Right atrium auricular region (tissue), 2 donors: ENCODE data around the gene CARD19. TPM values are rescaled to one million over a fixed set of nuclear protein-coding genes. Genes with fewer than 3 reads are reported as not detected.

Source experiments
- DNase-seq: peaks from one replicate; pipeline ENCODE4 v3.0.0-alpha.2; 2019; ENCODE audit warnings: low spot score
- H3K27ac ChIP-seq, 2 donors: fragments of 200-600 bp; sonication (generic); 1 replicate in 1 of 2; 2 replicates in 1 of 2; pipeline ENCODE4 v1.5.1; 2016 to 2019
- H3K27me3 ChIP-seq, 2 donors: fragments of 200-600 bp; sonication (generic); one replicate each; pipeline versions ENCODE4 v1.5.1 to v1.6.0; 2017 to 2019
- H3K36me3 ChIP-seq: fragments of 200-600 bp; sonication (generic); one replicate; pipeline ENCODE4 v1.5.1; 2016
- H3K4me1 ChIP-seq, 2 donors: fragments of 200-600 bp; sonication (generic); one replicate each; pipeline versions ENCODE4 v1.5.1 to v1.6.0; 2017 to 2019
- H3K4me3 ChIP-seq, 2 donors: fragments of 200-600 bp; sonication (generic); 1 replicate in 1 of 2; 2 replicates in 1 of 2; pipeline ENCODE4 v1.5.1; 2017 to 2019; ENCODE audit warnings: mild to moderate bottlenecking in 1 of 2, moderate library complexity in 1 of 2
- H3K9me3 ChIP-seq, 2 donors: fragments of 200-600 bp; sonication (generic); one replicate each; pipeline ENCODE4 v1.5.1; 2019
- total RNA-seq, 2 donors: library from RNA; depleted of rRNA; stranded (reverse); fragments of >200 nt; gene quantifications; one replicate each; pipeline ENCODE4 v1.1.0, GENCODE V29; 2016
- TF ChIP-seq, protein P1 (sequence below), 2 donors: fragments of 200-600 bp; sonication (generic); IDR thresholded peaks; one replicate each; pipeline ENCODE4 v1.5.1; 2019; ENCODE audit warnings: antibody characterized with exemption in 2 of 2

Gene CARD19
- total RNA-seq, 2 donors from 2014 or later, result 21.2 to 46.8 TPM

DNA sequence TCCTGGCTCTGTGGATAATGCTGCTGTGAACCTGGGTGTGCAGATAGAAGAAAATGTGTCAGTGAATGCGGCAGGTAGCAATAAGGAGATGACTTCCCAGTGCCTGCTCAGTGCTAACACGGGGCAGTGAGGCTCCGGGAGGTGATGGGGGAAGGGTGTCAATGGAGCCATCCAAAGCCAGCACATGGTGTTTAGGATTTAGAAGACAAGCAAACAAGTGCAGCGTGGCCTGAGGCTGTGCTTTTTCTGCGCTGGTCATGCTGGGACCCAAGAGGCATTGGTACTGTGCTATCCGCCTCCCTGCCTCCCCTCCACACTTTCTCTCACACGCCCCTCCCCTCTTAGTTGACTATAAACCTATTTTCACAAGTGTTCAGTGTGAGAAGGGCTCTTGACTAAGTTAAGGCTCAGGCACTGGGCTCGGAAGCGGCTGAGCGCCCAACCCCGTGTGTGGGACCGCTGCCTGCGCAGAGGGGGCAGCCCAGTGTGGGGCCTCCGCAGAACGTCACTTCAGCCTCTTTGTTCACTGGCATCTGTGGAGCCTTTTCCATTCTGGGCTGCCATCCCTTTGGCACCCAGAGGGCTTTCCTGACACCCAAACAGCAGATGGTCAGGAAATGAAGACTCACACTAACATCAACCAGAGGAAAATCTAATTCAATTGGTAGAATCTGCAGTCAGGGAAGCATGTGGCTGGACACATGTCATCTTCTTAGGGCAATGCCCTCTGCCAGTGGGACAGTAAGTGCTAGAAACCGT is 59.9 kb downstream of the CARD19 start:
- Histone ChIP-seq H3K9me3 (no peaks in the 10 kb centered on the region), H3K4me3 (no peak overlapping the region), H3K4me1 (peaks cover 0 to 13% of the 10 kb centered on the region in 2 donors), H3K27me3 (no peaks in the 10 kb centered on the region), H3K36me3 (no peaks in the 10 kb centered on the region), H3K27ac (no peak overlapping the region)
- no peak for DNase-seq
- TF ChIP-seq, protein P1, sequence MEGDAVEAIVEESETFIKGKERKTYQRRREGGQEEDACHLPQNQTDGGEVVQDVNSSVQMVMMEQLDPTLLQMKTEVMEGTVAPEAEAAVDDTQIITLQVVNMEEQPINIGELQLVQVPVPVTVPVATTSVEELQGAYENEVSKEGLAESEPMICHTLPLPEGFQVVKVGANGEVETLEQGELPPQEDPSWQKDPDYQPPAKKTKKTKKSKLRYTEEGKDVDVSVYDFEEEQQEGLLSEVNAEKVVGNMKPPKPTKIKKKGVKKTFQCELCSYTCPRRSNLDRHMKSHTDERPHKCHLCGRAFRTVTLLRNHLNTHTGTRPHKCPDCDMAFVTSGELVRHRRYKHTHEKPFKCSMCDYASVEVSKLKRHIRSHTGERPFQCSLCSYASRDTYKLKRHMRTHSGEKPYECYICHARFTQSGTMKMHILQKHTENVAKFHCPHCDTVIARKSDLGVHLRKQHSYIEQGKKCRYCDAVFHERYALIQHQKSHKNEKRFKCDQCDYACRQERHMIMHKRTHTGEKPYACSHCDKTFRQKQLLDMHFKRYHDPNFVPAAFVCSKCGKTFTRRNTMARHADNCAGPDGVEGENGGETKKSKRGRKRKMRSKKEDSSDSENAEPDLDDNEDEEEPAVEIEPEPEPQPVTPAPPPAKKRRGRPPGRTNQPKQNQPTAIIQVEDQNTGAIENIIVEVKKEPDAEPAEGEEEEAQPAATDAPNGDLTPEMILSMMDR (IDR thresholded peaks at IDR 0.05), result no peak

DNA sequence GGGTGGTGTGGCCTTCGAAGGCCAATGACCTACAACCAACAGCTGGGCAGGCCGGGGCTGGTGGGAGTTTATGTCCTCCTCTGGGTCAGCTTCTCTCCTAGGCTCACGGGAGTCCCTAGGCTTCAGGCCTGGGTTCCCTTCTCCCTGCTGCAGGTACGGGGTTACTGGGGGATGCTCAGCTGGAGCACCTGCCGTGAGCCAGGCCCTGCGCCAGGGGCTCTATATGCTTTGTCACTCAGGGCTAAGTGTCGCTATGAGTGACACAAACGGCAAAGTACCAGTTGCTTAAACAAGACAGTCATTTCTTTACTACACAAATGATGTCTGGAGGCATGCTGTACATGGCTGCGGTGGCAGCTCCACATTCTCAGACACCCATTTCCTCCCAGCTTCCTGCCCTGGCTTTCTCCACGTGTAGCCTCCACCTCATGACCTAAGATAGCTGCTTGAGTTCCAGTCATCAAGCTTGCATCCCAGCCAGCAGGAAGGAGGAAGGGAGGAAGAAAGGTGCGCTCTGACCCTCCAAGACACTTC is 60.5 kb downstream of the CARD19 start:
- no peak for DNase-seq
- Histone ChIP-seq H3K4me1 (peaks cover 0 to 20% of the 10 kb centered on the region in 2 donors), H3K4me3 (no peak overlapping the region), H3K27ac (no peak overlapping the region), H3K27me3 (no peaks in the 10 kb centered on the region), H3K36me3 (no peaks in the 10 kb centered on the region), H3K9me3 (no peaks in the 10 kb centered on the region)
- TF ChIP-seq, protein P1 (IDR thresholded peaks at IDR 0.05), result no peak

DNA sequence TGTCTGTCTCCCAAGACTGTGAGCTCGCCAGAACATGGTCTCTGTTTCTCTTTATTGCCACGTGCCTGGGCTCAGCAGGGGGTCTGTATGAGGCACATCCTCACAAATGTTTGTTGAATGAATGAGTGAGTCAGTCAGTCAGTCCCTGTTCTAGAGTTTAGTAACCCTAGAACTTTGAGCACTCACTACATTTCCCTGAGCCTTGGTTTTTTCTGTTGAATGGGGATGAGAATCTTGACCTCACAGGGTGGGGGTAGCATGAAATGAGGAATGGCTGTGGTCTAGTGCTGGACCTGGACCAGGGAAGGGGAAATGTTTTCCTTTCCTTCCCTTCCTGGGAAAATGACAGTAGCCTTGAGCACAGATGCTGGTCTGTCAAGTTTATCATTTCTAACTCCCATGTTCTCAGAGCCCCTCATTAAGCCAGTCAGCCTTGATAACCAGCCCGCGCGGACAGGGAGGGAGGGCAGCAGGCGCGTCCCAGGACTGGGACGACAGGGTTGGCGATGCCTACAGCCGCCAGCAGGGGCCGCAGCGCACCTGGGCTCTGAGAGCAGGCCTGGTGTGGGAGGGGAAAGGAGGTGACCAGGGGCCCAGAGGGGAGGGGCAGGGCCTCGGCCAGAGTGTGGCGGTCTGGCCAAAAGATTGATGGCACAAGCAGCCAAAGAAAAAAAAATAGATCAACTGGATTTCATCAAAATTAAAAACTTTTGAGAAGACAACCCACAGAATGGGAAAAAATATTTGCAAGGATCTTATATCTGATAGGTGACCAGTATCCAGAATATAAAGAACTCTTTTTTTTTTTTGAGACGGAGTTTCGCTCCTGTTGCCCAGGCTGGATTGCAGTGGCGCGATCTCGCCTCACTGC is 63.8 kb downstream of the CARD19 start:
- DNase-seq, result peak; percentile 82
- H3K27ac ChIP-seq, result no peak overlapping the region
- H3K36me3 ChIP-seq, result no peaks in the 10 kb centered on the region
- peaks cover 0 to 32% of the 10 kb centered on the region in 2 donors for H3K4me1 ChIP-seq
- TF ChIP-seq, protein P1 (IDR thresholded peaks at IDR 0.05), result peak; percentile 87 to 98
- no peak overlapping the region for H3K4me3 ChIP-seq
- no peaks in the 10 kb centered on the region for H3K27me3 ChIP-seq
- H3K9me3 ChIP-seq, result no peaks in the 10 kb centered on the region

- no peaks in the 10 kb centered on the region for H3K9me3 ChIP-seq
- no peaks in the 10 kb centered on the region for H3K27me3 ChIP-seq
- no peak overlapping the region for H3K4me3 ChIP-seq
- H3K4me1 ChIP-seq, result peaks cover 0 to 32% of the 10 kb centered on the region in 2 donors
- no peak overlapping the region for H3K27ac ChIP-seq
- H3K36me3 ChIP-seq, result no peaks in the 10 kb centered on the region
- DNase-seq, result no peak
- TF ChIP-seq, protein P1 (IDR thresholded peaks at IDR 0.05), result no peak
Observed at GRCh38 chr9:93161786-93162562, 66.0 kb downstream of the CARD19 start.

Other genes with a start within 250 kb of the CARD19 start
- 1 to 10 TPM; 6.6 to 7.0 TPM for gene ZNF484, start 218.2 kb upstream of the CARD19 start, total RNA-seq
- 1 to 10 TPM; 2.2 to 3.3 TPM for gene FGD3, start 148.7 kb upstream of the CARD19 start, total RNA-seq
- 10 to 100 TPM in 1 of 2 donors, 1 to 10 TPM in 1; 1.6 to 11.8 TPM for gene SUSD3, start 37.5 kb upstream of the CARD19 start, total RNA-seq
- gene NINJ1, start 38.0 kb downstream of the CARD19 start, total RNA-seq, result 10 to 100 TPM; 65.5 to 89.4 TPM
- 100 to 1,000 TPM in 1 of 2 donors, 10 to 100 TPM in 1; 61.4 to 132 TPM for gene WNK2, start 87.9 kb downstream of the CARD19 start, total RNA-seq